H1 (cell line): ENCODE data around the gene NTN1. TPM values are rescaled to one million over a fixed set of nuclear protein-coding genes. Genes with fewer than 3 reads are reported as not detected.

Experiments
- BRCA1 ChIP-seq: IDR thresholded peaks from 2 replicates; pipeline ENCODE4 v1.6.1; 2012; ENCODE audit warnings: low read depth, low read length, improper control_type of control experiment
- CTBP2 ChIP-seq: IDR thresholded peaks from 2 replicates; pipeline ENCODE4 v1.7.0; 2011; ENCODE audit warnings: borderline replicate concordance, mild to moderate bottlenecking, moderate library complexity, mixed read lengths, low read length; ENCODE audit not compliant: insufficient read depth, insufficient read length
- SP2 ChIP-seq: IDR thresholded peaks from 2 replicates; pipeline ENCODE4 v1.6.1; 2012; ENCODE audit warnings: mild to moderate bottlenecking, low read length, inconsistent platforms
- polyA plus RNA-seq, 7 experiments: library from polyadenylated mRNA; depleted of rRNA in 3 of 7; stranded (reverse) in 5 of 7; unstranded in 2 of 7; fragments of >200 nt in 5 of 7; fragments of 200-250 nt in 2 of 7; gene quantifications; 1 replicate in 5 of 7; 2 replicates in 1 of 7; 4 replicates in 1 of 7; pipeline versions ENCODE4 v1.2.1 to v1.2.3, GENCODE V29; 2011 to 2013; ENCODE audit warnings: missing spikeins in 2 of 7, mixed read lengths in 2 of 7
- total RNA-seq: library from RNA; stranded (reverse); fragmentation: NEBNext Ultra II Directional; extraction: Animal tissue kit (Norgen Biotek cat#: 25700); gene quantifications from 2 replicates; pipeline ENCODE4 v1.2.1, GENCODE V29; 2021

Gene NTN1
- total and polyA plus RNA-seq, 2 of the 8 experiments (the other 6 are each of a cell fraction or from before 2014, with no cell fraction given) = 2.0 to 2.3 TPM

GRCh38 chr17:9290226-9290613 lies 268.9 kb downstream of the NTN1 start (continued):
- TF ChIP-seq BRCA1 = no peak
- TF ChIP-seq CTBP2 = no peak
- no peak for TF ChIP-seq SP2
